PC-9 (cell line): ENCODE results near the gene PLET1.

Experiments used
- EZH2 ChIP-seq: fragments of 200-600 bp; sonication (generic); IDR thresholded peaks from 2 replicates; pipeline ENCODE4 v1.8.0; 2017; ENCODE audit warnings: antibody characterized with exemption, low read depth
- TF ChIP-seq, protein P1 (sequence below): fragments of 200-600 bp; sonication (generic); conservative IDR thresholded peaks from 2 replicates; pipeline ENCODE4 v1.6.1; 2017; ENCODE audit warnings: mixed run types, antibody characterized with exemption, mild to moderate bottlenecking, moderate library complexity

DNA sequence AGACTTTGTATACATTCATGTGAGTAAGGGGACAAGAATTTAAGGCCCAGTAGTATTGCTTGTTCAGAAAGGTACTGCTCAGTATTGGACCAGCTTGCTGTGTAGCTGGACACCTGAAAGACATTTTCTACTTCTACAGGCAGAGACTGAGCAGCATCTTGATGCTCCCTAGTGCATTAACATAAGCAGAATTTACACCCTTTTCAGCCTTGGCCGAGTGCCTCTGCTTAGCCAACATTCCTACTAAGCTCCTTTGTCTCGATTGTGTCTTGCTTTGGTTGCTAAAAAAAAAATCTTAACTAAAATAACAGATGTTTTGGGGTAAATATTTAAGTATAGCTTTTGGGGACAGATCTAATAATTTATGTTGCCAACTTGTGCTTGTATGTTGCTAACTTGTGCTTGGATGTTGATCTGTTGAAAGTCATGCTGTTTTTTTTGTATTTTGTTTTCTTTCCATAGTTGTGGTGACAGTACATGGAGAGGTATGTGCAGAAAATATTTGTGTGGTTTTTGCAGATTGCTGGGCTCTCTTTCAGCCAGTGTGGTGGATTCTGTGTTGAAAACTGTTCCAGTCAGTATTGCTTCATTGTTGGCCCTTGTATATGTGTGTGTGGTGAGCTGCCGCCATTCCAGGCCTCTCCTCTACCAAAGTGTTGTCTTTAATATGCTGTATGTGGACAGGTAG, 30.8 kb downstream of the PLET1 start:
- TF ChIP-seq, protein P1, sequence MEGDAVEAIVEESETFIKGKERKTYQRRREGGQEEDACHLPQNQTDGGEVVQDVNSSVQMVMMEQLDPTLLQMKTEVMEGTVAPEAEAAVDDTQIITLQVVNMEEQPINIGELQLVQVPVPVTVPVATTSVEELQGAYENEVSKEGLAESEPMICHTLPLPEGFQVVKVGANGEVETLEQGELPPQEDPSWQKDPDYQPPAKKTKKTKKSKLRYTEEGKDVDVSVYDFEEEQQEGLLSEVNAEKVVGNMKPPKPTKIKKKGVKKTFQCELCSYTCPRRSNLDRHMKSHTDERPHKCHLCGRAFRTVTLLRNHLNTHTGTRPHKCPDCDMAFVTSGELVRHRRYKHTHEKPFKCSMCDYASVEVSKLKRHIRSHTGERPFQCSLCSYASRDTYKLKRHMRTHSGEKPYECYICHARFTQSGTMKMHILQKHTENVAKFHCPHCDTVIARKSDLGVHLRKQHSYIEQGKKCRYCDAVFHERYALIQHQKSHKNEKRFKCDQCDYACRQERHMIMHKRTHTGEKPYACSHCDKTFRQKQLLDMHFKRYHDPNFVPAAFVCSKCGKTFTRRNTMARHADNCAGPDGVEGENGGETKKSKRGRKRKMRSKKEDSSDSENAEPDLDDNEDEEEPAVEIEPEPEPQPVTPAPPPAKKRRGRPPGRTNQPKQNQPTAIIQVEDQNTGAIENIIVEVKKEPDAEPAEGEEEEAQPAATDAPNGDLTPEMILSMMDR: no peak
- TF ChIP-seq EZH2: no peak
